Measurements from ENCODE around the gene KDM7A. TPM values are rescaled to one million over a fixed set of nuclear protein-coding genes. Genes with fewer than 3 reads are reported as not detected.
A peak's percentile ranks its signal among the peaks of the same experiment; 100 is the strongest.

KDM7A gene
- total and polyA plus RNA-seq, 9 of the 15 experiments (the other 6 are each of a cell fraction or from before 2014, with no cell fraction given), result 0.90 to 8.4 (median 7.0) TPM

DNA sequence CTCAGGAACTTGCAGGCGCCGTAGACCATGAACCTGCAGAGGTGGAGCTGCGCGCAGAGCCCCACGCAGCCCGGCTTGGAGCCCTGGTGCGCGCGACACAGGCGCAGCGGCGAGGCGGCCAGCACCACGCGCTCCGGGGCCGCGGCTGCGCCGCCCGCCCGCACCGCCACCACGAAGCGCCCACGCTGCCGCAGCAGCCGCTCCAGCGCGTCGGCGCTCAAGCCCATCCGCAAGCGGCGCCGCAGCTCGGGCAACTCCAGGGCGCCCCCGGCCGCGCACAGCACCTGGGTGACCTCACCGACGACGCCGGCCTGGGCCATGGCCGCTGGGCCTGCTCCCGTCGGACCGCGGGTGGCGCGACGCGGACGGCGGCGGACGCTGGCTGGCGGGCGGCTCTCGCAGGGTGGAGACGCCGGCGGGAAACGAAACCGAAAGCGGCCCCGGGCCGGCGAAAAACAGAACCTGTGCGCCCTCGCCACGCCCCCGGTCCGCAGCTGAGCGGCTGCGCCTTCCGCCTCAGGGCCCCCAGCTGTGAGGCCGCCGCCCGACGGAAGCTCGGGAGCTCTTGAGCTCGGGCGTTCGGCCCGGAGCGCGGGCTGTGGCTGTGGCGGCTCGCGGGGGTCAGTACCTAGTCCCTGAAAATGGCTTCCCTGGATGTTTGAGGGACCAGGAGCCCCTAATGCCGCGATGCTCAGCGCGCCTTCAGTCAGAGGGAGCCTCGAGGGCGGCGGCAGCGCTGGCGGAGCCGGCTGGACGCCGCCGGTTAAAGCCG is 114.1 kb downstream of the KDM7A start, which contains the start of gene PARP12 (continued):
- TF ChIP-seq, protein P1, sequence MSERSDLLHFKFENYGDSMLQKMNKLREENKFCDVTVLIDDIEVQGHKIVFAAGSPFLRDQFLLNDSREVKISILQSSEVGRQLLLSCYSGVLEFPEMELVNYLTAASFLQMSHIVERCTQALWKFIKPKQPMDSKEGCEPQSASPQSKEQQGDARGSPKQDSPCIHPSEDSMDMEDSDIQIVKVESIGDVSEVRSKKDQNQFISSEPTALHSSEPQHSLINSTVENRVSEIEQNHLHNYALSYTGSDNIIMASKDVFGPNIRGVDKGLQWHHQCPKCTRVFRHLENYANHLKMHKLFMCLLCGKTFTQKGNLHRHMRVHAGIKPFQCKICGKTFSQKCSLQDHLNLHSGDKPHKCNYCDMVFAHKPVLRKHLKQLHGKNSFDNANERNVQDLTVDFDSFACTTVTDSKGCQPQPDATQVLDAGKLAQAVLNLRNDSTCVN (CRISPR knock-in tag; IDR thresholded peaks at IDR 0.05), result no peak
- TF ChIP-seq, protein P2, sequence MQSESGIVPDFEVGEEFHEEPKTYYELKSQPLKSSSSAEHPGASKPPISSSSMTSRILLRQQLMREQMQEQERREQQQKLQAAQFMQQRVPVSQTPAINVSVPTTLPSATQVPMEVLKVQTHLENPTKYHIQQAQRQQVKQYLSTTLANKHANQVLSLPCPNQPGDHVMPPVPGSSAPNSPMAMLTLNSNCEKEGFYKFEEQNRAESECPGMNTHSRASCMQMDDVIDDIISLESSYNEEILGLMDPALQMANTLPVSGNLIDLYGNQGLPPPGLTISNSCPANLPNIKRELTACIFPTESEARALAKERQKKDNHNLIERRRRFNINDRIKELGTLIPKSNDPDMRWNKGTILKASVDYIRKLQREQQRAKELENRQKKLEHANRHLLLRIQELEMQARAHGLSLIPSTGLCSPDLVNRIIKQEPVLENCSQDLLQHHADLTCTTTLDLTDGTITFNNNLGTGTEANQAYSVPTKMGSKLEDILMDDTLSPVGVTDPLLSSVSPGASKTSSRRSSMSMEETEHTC (IDR thresholded peaks at IDR 0.05), result 0 out of 2 replicates have a peak, but pooled peaks have one; percentile 31
- TF ChIP-seq MYNN (IDR thresholded peaks at IDR 0.05) (peak; percentile 94; the same call in 1 of the 2 replicates), MYNN (CRISPR knock-in tag; IDR thresholded peaks at IDR 0.05) (no peak), RCOR1 (IDR thresholded peaks at IDR 0.05; ENCODE audit: borderline replicate concordance in 1 of 2, low read depth in 2 of 2, low read length in 2 of 2) (0 out of 4 replicates have a peak, but pooled peaks of 1 of the 2 experiments have one; percentile 31), STAT5A (IDR thresholded peaks at IDR 0.05; ENCODE audit: borderline replicate concordance, low read length) (no peak), TOE1 (IDR thresholded peaks at IDR 0.05; ENCODE audit: borderline replicate concordance) (peak; percentile 76; the same call in 1 of the 2 replicates), TOE1 (CRISPR knock-in tag; IDR thresholded peaks at IDR 0.05; ENCODE audit: borderline replicate concordance, low read depth) (0 out of 2 replicates have a peak, but pooled peaks have one; percentile 77), SLC30A9 (CRISPR knock-in tag; IDR thresholded peaks at IDR 0.05) (no peak), NELFE (IDR thresholded peaks at IDR 0.05; ENCODE audit: insufficient read depth, insufficient read length) (no peak), MTA3 (IDR thresholded peaks at IDR 0.05; ENCODE audit: borderline replicate concordance) (peak; percentile 89; the same call in 1 of the 2 replicates), BCOR (IDR thresholded peaks at IDR 0.05) (peak; percentile 65), PPARD (CRISPR knock-in tag; IDR thresholded peaks at IDR 0.05) (no peak), U2AF1 (optimal IDR thresholded peaks at IDR 0.05; ENCODE audit: low read depth, low read length) (no peak), RAD21 (CRISPR knock-in tag; conservative IDR thresholded peaks at IDR 0.05 in 1 of 2, IDR thresholded peaks at IDR 0.05 in 1 of 2) (no peak), SRSF1 (IDR thresholded peaks at IDR 0.05; ENCODE audit: low read depth, low read length) (peak; percentile 78; the same call in 1 of the 2 replicates), HLTF (IDR thresholded peaks at IDR 0.05) (no peak; the same call in 1 of the 2 replicates), NBN (IDR thresholded peaks at IDR 0.05; ENCODE audit: low read depth) (peak; percentile 67; the same call in 1 of the 2 replicates), MXI1 (IDR thresholded peaks at IDR 0.05; ENCODE audit: low read depth, low read length) (peak; percentile 86), NR3C1 (CRISPR knock-in tag; IDR thresholded peaks at IDR 0.05) (peak; percentile 81; the same call in 1 of the 2 replicates)
- TF ChIP-seq, protein P3, sequence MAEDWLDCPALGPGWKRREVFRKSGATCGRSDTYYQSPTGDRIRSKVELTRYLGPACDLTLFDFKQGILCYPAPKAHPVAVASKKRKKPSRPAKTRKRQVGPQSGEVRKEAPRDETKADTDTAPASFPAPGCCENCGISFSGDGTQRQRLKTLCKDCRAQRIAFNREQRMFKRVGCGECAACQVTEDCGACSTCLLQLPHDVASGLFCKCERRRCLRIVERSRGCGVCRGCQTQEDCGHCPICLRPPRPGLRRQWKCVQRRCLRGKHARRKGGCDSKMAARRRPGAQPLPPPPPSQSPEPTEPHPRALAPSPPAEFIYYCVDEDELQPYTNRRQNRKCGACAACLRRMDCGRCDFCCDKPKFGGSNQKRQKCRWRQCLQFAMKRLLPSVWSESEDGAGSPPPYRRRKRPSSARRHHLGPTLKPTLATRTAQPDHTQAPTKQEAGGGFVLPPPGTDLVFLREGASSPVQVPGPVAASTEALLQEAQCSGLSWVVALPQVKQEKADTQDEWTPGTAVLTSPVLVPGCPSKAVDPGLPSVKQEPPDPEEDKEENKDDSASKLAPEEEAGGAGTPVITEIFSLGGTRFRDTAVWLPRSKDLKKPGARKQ (CRISPR knock-in tag; IDR thresholded peaks at IDR 0.05), result no peak
- TF ChIP-seq, protein P4, sequence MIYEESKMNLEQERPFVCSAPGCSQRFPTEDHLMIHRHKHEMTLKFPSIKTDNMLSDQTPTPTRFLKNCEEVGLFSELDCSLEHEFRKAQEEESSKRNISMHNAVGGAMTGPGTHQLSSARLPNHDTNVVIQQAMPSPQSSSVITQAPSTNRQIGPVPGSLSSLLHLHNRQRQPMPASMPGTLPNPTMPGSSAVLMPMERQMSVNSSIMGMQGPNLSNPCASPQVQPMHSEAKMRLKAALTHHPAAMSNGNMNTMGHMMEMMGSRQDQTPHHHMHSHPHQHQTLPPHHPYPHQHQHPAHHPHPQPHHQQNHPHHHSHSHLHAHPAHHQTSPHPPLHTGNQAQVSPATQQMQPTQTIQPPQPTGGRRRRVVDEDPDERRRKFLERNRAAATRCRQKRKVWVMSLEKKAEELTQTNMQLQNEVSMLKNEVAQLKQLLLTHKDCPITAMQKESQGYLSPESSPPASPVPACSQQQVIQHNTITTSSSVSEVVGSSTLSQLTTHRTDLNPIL (CRISPR knock-in tag; IDR thresholded peaks at IDR 0.05), result no peak

Data from K562 (cell line).